SK-N-SH (cell line): ENCODE data around the gene PDE4D. TPM values are rescaled to one million over a fixed set of nuclear protein-coding genes. Genes with fewer than 3 reads are reported as not detected.

Experiments
- CTCF ChIA-PET: fragments of 300-600, 350-600 bp; formaldehyde crosslinking; extraction: SDS; loops from one replicate; lab custom pipeline; 2021; lab: Yijun Ruan, JAX
- POLR2A ChIA-PET: fragments of 350-600 bp; sonication (Branson Sonifier 250); formaldehyde crosslinking; extraction: SDS; loops from one replicate; lab custom pipeline; 2020; ENCODE audit warnings: antibody characterized with exemption, inconsistent platforms; lab: Yijun Ruan, JAX
- DNase-seq: peaks from one replicate; pipeline ENCODE4 v3.0.0; 2012
- H2AFZ ChIP-seq: fragments of 200-600 bp; sonication (generic); 2 replicates; pipeline ENCODE4 v1.8.1; 2016; ENCODE audit warnings: antibody characterized with exemption, mild to moderate bottlenecking, low read depth
- H3F3A ChIP-seq: fragments of 200-600 bp; sonication (generic); replicated peaks from 2 replicates; pipeline ENCODE3; 2016; ENCODE audit warnings: antibody characterized with exemption, mild to moderate bottlenecking; ENCODE audit not compliant: insufficient read depth
- H3K27ac ChIP-seq, 2 experiments: fragments of 200-500 bp in 1 of 2; fragments of 200-600 bp in 1 of 2; sonication (Bioruptor generic) in 1 of 2; sonication (generic), shearing (Covaris generic) in 1 of 2; 2 replicates each; pipeline versions ENCODE4 v1.5.1 to v1.6.1; 2014 to 2016; ENCODE audit warnings: low read depth in 2 of 2, inconsistent platforms in 1 of 2, low read length in 1 of 2, mild to moderate bottlenecking in 1 of 2, mixed read lengths in 1 of 2
- H3K27me3 ChIP-seq: fragments of 200-600 bp; sonication (generic), shearing (Covaris generic); 2 replicates; pipeline ENCODE4 v1.6.1; 2016; ENCODE audit warnings: mixed run types; ENCODE audit not compliant: insufficient read depth
- H3K36me3 ChIP-seq, 2 experiments: fragments of 200-500 bp in 1 of 2; fragments of 200-600 bp in 1 of 2; sonication (Bioruptor generic) in 1 of 2; sonication (generic) in 1 of 2; replicated peaks in 1 of 2; 2 replicates each; pipeline versions ENCODE3 to v1.5.1; 2014 to 2016; ENCODE audit warnings: low read length in 1 of 2, mild to moderate bottlenecking in 1 of 2; ENCODE audit not compliant: insufficient read depth in 2 of 2, control insufficient read depth in 1 of 2
- H3K4me1 ChIP-seq, 2 experiments: fragments of 200-500 bp in 1 of 2; fragments of 200-600 bp in 1 of 2; sonication (Bioruptor generic) in 1 of 2; sonication (generic), shearing (Covaris generic) in 1 of 2; 2 replicates each; pipeline versions ENCODE4 v1.5.1 to v1.6.1; 2014 to 2016; ENCODE audit warnings: low read depth in 1 of 2, low read length in 1 of 2, mixed run types in 1 of 2; ENCODE audit not compliant: insufficient read depth in 2 of 2, control insufficient read depth in 1 of 2
- H3K4me2 ChIP-seq: fragments of 200-600 bp; sonication (generic), shearing (Covaris generic); 2 replicates; pipeline ENCODE4 v1.6.1; 2017; ENCODE audit warnings: mixed run types
- H3K4me3 ChIP-seq, 2 experiments: fragments of 200-500 bp in 1 of 2; fragments of 200-600 bp in 1 of 2; sonication (Bioruptor generic) in 1 of 2; sonication (generic), shearing (Covaris generic) in 1 of 2; 2 replicates each; pipeline versions ENCODE4 v1.5.1 to v1.8.1; 2014 to 2016; ENCODE audit warnings: low read depth in 2 of 2, inconsistent platforms in 1 of 2, low read length in 1 of 2, mild to moderate bottlenecking in 1 of 2, mixed read lengths in 1 of 2, moderate library complexity in 1 of 2
- H3K79me2 ChIP-seq: fragments of 200-600 bp; sonication (generic); 2 replicates; pipeline ENCODE4 v1.8.1; 2017; ENCODE audit warnings: mild to moderate bottlenecking; ENCODE audit not compliant: insufficient read depth
- H3K9ac ChIP-seq: fragments of 200-600 bp; sonication (generic); 2 replicates; pipeline ENCODE4 v1.6.1; 2017; ENCODE audit warnings: mixed run types
- H3K9me2 ChIP-seq: fragments of 200-600 bp; sonication (generic); 2 replicates; pipeline ENCODE4 v1.6.1; 2017; ENCODE audit warnings: mixed run types
- H3K9me3 ChIP-seq: fragments of 200-600 bp; sonication (generic); 2 replicates; pipeline ENCODE4 v1.6.1; 2017; ENCODE audit warnings: mixed run types, mild to moderate bottlenecking, moderate library complexity
- H4K20me1 ChIP-seq: fragments of 200-600 bp; sonication (generic); 2 replicates; pipeline ENCODE4 v1.6.1; 2017; ENCODE audit warnings: mild to moderate bottlenecking, mixed run types; ENCODE audit not compliant: insufficient read depth
- CHD2 ChIP-seq: fragments of 150-350 bp; IDR thresholded peaks from 2 replicates; pipeline ENCODE4 v1.6.1; 2018; ENCODE audit warnings: low read length; ENCODE audit not compliant: partially characterized antibody
- ELF1 ChIP-seq: IDR thresholded peaks from 2 replicates; pipeline ENCODE4 v1.4.0; 2012
- EP300 ChIP-seq, 2 experiments: IDR thresholded peaks; 2 replicates each; pipeline versions ENCODE4 v1.4.0 to v1.6.1; 2012; ENCODE audit warnings: borderline replicate concordance in 1 of 2, low read depth in 1 of 2, low read length in 1 of 2
- FOXJ3 ChIP-seq: sonication (generic); formaldehyde crosslinking; IDR thresholded peaks from 2 replicates; pipeline ENCODE4 v1.5.1; 2020; ENCODE audit warnings: mild to moderate bottlenecking, missing genetic modification reagents
- FOXM1 ChIP-seq: IDR thresholded peaks from 2 replicates; pipeline ENCODE4 v1.4.0; 2012; ENCODE audit warnings: low read depth, mild to moderate bottlenecking
- GATA2 ChIP-seq: sonication (generic); formaldehyde crosslinking; IDR thresholded peaks from 2 replicates; pipeline ENCODE4 v1.5.0; 2020; ENCODE audit warnings: mild to moderate bottlenecking, missing genetic modification reagents
- JUND ChIP-seq: IDR thresholded peaks from 2 replicates; pipeline ENCODE4 v1.4.0; 2012
- MEF2A ChIP-seq: IDR thresholded peaks from 2 replicates; pipeline ENCODE4 v1.4.0; 2012; ENCODE audit warnings: low read depth, borderline replicate concordance
- MXI1 ChIP-seq: IDR thresholded peaks from 2 replicates; pipeline ENCODE4 v1.6.1; 2012; ENCODE audit warnings: mild to moderate bottlenecking, low read depth, low read length, improper control_type of control experiment
- NFIC ChIP-seq: IDR thresholded peaks from 2 replicates; pipeline ENCODE4 v1.4.0; 2012; ENCODE audit warnings: borderline replicate concordance
- RFX5 ChIP-seq: IDR thresholded peaks from 2 replicates; pipeline ENCODE4 v1.6.1; 2012; ENCODE audit warnings: mild to moderate bottlenecking, improper control_type of control experiment, low read length
- RXRA ChIP-seq: IDR thresholded peaks from 2 replicates; pipeline ENCODE4 v1.4.0; 2012; ENCODE audit warnings: low read depth, mild to moderate bottlenecking, borderline replicate concordance
- SMC3 ChIP-seq: IDR thresholded peaks from 2 replicates; pipeline ENCODE4 v1.6.1; 2012; ENCODE audit warnings: low read depth, low read length, improper control_type of control experiment
- TAF1 ChIP-seq: IDR thresholded peaks from 2 replicates; pipeline ENCODE4 v1.6.1; 2012; ENCODE audit warnings: low read depth, mild to moderate bottlenecking, low read length, moderate library complexity, borderline replicate concordance
- TCF12 ChIP-seq: IDR thresholded peaks from 2 replicates; pipeline ENCODE4 v1.4.0; 2012
- YY1 ChIP-seq: IDR thresholded peaks from 2 replicates; pipeline ENCODE4 v1.4.0; 2012; ENCODE audit warnings: low read depth, mild to moderate bottlenecking
- WGBS: methylation state at CpG from one replicate; pipeline ENCODE4 v1.1.6; 2017; ENCODE audit warnings: low lambda C conversion rate; 5-methylcytosine and 5-hydroxymethylcytosine counted together
- polyA plus RNA-seq, 3 experiments: library from polyadenylated mRNA; depleted of rRNA; stranded (reverse); fragments of >200 nt; gene quantifications; 2 replicates each; pipeline ENCODE4 v1.2.3, GENCODE V29; 2012
- TF ChIP-seq, protein P1 (sequence below): fragments of 150-350 bp; IDR thresholded peaks from 2 replicates; pipeline ENCODE4 v1.6.1; 2016; ENCODE audit warnings: mild to moderate bottlenecking, low read depth, low read length
- TF ChIP-seq, protein P2 (sequence below): IDR thresholded peaks from 2 replicates; pipeline ENCODE4; 2012
- TF ChIP-seq, protein P3 (sequence below): IDR thresholded peaks from 2 replicates; pipeline ENCODE4 v1.4.0; 2012; ENCODE audit warnings: low read depth, borderline replicate concordance

PDE4D gene
- polyA plus RNA-seq, 1 of the 3 experiments (the other 2 are of a cell fraction), result 2.4 TPM

DNA sequence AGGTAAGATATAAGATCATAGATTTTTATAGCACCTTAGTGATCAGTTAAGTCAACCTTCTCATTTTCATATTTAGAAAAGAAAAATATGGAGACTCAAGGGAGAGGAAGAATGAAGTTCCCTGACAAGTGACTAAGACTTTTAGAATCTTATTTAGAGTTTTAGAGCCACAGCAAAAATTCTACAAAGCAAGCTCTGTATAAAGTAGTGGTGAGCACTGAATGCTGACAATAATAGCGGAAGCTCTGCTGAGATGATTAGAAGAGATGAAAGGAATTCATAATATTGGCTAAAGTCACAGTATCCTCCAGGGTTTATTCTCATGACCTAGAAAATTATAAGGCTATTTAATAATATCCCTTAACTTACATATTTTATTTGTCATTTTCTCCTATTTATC is 316.0 kb downstream of the PDE4D start:
- Histone ChIP-seq H3F3A (no peaks in the 10 kb centered on the region), H3K9me3 (no peaks in the 10 kb centered on the region), H3K9ac (no peak overlapping the region), H3K36me3 (no peaks in the 10 kb centered on the region), H3K4me1 (peaks cover 0 to 2% of the 10 kb centered on the region in 2 experiments; a peak in 1 of 4 replicates), H3K9me2 (no peaks in the 10 kb centered on the region), H3K4me2 (no peak overlapping the region), H3K27me3 (no peaks in the 10 kb centered on the region), H3K27ac (no peak overlapping the region), H4K20me1 (no peaks in the 10 kb centered on the region)
- DNase-seq, result no peak
- 93% methylated on average over 1 of the region's 1 CpG for WGBS
- POLR2A ChIA-PET, result no interaction called here
- no peak for TF ChIP-seq JUND
- no peak for TF ChIP-seq NFIC
- no peak for TF ChIP-seq YY1
- TF ChIP-seq FOXM1, result no peak
- TF ChIP-seq RXRA, result no peak
- no peak for TF ChIP-seq GATA2
- TF ChIP-seq RFX5, result no peak
- TF ChIP-seq MXI1, result no peak
- no peak for TF ChIP-seq TCF12
- no peak for TF ChIP-seq SMC3
- no peak for TF ChIP-seq FOXJ3 (CRISPR knock-in tag)
- TF ChIP-seq EP300 (IDR thresholded peaks at IDR 0.05; ENCODE audit: borderline replicate concordance in 1 of 2, low read depth in 1 of 2, low read length in 1 of 2), result no peak
- TF ChIP-seq TAF1, result no peak
- no peak for TF ChIP-seq CHD2
- TF ChIP-seq, protein P1, sequence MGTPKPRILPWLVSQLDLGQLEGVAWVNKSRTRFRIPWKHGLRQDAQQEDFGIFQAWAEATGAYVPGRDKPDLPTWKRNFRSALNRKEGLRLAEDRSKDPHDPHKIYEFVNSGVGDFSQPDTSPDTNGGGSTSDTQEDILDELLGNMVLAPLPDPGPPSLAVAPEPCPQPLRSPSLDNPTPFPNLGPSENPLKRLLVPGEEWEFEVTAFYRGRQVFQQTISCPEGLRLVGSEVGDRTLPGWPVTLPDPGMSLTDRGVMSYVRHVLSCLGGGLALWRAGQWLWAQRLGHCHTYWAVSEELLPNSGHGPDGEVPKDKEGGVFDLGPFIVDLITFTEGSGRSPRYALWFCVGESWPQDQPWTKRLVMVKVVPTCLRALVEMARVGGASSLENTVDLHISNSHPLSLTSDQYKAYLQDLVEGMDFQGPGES, result no peak
- TF ChIP-seq, protein P2, sequence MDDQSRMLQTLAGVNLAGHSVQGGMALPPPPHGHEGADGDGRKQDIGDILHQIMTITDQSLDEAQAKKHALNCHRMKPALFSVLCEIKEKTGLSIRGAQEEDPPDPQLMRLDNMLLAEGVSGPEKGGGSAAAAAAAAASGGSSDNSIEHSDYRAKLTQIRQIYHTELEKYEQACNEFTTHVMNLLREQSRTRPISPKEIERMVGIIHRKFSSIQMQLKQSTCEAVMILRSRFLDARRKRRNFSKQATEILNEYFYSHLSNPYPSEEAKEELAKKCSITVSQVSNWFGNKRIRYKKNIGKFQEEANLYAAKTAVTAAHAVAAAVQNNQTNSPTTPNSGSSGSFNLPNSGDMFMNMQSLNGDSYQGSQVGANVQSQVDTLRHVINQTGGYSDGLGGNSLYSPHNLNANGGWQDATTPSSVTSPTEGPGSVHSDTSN, result no peak
- TF ChIP-seq, protein P3, sequence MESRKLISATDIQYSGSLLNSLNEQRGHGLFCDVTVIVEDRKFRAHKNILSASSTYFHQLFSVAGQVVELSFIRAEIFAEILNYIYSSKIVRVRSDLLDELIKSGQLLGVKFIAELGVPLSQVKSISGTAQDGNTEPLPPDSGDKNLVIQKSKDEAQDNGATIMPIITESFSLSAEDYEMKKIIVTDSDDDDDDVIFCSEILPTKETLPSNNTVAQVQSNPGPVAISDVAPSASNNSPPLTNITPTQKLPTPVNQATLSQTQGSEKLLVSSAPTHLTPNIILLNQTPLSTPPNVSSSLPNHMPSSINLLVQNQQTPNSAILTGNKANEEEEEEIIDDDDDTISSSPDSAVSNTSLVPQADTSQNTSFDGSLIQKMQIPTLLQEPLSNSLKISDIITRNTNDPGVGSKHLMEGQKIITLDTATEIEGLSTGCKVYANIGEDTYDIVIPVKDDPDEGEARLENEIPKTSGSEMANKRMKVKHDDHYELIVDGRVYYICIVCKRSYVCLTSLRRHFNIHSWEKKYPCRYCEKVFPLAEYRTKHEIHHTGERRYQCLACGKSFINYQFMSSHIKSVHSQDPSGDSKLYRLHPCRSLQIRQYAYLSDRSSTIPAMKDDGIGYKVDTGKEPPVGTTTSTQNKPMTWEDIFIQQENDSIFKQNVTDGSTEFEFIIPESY, result no peak
- TF ChIP-seq ELF1, result no peak
- no peak for TF ChIP-seq MEF2A
- TF ChIP-seq, all 33 proteins: peak for 0
- CTCF ChIA-PET, result no interaction called here
- H3K4me3 ChIP-seq, result no peak overlapping the region
- H3K79me2 ChIP-seq, result no peaks in the 10 kb centered on the region
- no peak overlapping the region for H2AFZ ChIP-seq
